ENCODE data around the gene SYNE4.

DNA sequence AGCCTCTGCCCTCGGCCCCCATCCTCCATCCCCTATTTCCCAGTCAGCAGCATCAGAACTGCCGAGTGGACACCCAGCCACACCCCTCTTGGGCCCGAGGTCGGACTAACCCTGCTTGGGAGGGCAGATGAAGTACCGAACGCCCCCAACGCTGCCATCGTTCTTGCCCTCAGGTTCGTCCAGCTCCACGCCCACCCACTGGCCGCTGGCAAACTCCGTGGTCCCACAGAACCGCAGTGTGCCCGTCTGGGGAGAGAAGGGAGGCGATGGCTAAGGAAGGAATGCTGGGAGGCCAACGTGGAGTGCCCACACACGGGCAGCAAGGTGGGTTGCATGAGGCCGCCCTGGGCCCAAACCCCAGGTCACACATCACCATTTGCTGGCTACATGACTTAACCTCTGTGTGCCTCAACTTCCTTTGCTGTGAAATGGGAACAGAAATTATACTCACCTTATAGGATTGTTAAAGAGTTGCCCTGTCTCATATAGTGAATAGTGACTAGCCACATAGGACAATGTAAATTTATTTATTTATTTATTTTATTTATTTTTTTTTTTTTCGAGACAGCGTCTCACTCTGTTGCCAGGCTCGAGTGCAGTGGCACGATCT, 10.6 kb upstream of the SYNE4 start:
- no peak for TF ChIP-seq POLR2A (IDR thresholded peaks at IDR 0.05)
- TF ChIP-seq, protein P1, sequence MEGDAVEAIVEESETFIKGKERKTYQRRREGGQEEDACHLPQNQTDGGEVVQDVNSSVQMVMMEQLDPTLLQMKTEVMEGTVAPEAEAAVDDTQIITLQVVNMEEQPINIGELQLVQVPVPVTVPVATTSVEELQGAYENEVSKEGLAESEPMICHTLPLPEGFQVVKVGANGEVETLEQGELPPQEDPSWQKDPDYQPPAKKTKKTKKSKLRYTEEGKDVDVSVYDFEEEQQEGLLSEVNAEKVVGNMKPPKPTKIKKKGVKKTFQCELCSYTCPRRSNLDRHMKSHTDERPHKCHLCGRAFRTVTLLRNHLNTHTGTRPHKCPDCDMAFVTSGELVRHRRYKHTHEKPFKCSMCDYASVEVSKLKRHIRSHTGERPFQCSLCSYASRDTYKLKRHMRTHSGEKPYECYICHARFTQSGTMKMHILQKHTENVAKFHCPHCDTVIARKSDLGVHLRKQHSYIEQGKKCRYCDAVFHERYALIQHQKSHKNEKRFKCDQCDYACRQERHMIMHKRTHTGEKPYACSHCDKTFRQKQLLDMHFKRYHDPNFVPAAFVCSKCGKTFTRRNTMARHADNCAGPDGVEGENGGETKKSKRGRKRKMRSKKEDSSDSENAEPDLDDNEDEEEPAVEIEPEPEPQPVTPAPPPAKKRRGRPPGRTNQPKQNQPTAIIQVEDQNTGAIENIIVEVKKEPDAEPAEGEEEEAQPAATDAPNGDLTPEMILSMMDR (IDR thresholded peaks at IDR 0.05), result no peak
